Spleen (tissue), 11 donors: ENCODE results near the gene CNBP. TPM values are rescaled to one million over a fixed set of nuclear protein-coding genes. Genes with fewer than 3 reads are reported as not detected.

ENCODE experiments used
- DNase-seq: peaks from one replicate; pipeline ENCODE4 v3.0.0-alpha.2; 2020
- H3K27ac ChIP-seq, 8 donors: fragments of 200-600 bp; sonication (generic) in 7 of 8; 1 replicate in 4 of 8; 2 replicates in 4 of 8; pipeline versions ENCODE4 v1.5.0 to v1.8.0; 2016 to 2021; ENCODE audit warnings: inconsistent platforms in 4 of 8, mild to moderate bottlenecking in 4 of 8, moderate library complexity in 1 of 8
- H3K27me3 ChIP-seq, 7 donors: fragments of 200-600 bp; sonication (generic) in 6 of 7; replicated peaks in 1 of 7; 1 replicate in 4 of 7; 2 replicates in 3 of 7; pipeline versions ENCODE4 v1.5.0 to v1.8.0; 2016 to 2021; ENCODE audit warnings: inconsistent platforms in 3 of 7, mild to moderate bottlenecking in 1 of 7
- H3K36me3 ChIP-seq, 6 donors: fragments of 200-600 bp; sonication (generic) in 5 of 6; 1 replicate in 4 of 6; 2 replicates in 2 of 6; pipeline versions ENCODE4 v1.5.0 to v1.8.0; 2016 to 2021; ENCODE audit warnings: inconsistent platforms in 2 of 6
- H3K4me1 ChIP-seq, 6 donors: fragments of 200-600 bp; sonication (generic) in 5 of 6; 1 replicate in 3 of 6; 2 replicates in 3 of 6; pipeline versions ENCODE4 v1.5.0 to v1.8.0; 2016 to 2021; ENCODE audit warnings: inconsistent platforms in 3 of 6
- H3K4me3 ChIP-seq, 8 donors: fragments of 200-600 bp; sonication (generic) in 7 of 8; 1 replicate in 4 of 8; 2 replicates in 4 of 8; pipeline versions ENCODE4 v1.5.0 to v1.8.0; 2016 to 2021; ENCODE audit warnings: inconsistent platforms in 4 of 8, mild to moderate bottlenecking in 4 of 8, moderate library complexity in 2 of 8
- H3K9me3 ChIP-seq, 8 donors: fragments of 200-600 bp; sonication (generic) in 7 of 8; 1 replicate in 4 of 8; 2 replicates in 4 of 8; pipeline versions ENCODE4 v1.5.0 to v1.8.0; 2016 to 2021; ENCODE audit warnings: inconsistent platforms in 4 of 8
- POLR2A ChIP-seq, 3 donors: fragments of 450-650 bp; IDR thresholded peaks; one replicate each; pipeline ENCODE4 v1.5.1; 2017; ENCODE audit warnings: antibody characterized with exemption in 3 of 3, mild to moderate bottlenecking in 1 of 3
- POLR2AphosphoS5 ChIP-seq, 3 donors: sonication (generic); formaldehyde crosslinking; IDR thresholded peaks; one replicate each; pipeline ENCODE4 v1.5.1; 2017; ENCODE audit warnings: antibody characterized with exemption in 3 of 3
- WGBS, 5 donors: extraction: QIAGEN DNeasy Blood & Tissue Kit in 3 of 5; methylation state at CpG; one replicate each; pipeline versions ENCODE4 v1.1.5 to v1.1.7; 2013 to 2018; 5-methylcytosine and 5-hydroxymethylcytosine counted together
- intact Hi-C: fragments of 100-400 bp; cut with DNase I; formaldehyde crosslinking; loops from one replicate; pipeline ENCODE4 v1.15.0; 2023; ENCODE audit warnings: low total_unique reads
- polyA plus RNA-seq, 3 donors: library from polyadenylated mRNA; stranded (reverse); fragments of 200-250 nt; gene quantifications; one replicate each; pipeline ENCODE4 v1.2.1, GENCODE V29; 2013
- total RNA-seq, 7 donors: library from RNA; depleted of rRNA in 3 of 7; stranded (reverse); fragments of >200 nt in 3 of 7; fragmentation: NEBNext Ultra II Directional in 4 of 7; extraction: Animal tissue kit (Norgen Biotek cat#: 25700) in 4 of 7; gene quantifications; one replicate each; pipeline versions ENCODE4 v1.1.0 to v1.2.1, GENCODE V29; 2016 to 2021
- TF ChIP-seq, protein P1 (sequence below), 11 experiments: fragments of 200-600 bp in 7 of 11; fragments of 450-650 bp in 4 of 11; sonication (generic) in 4 of 11; IDR thresholded peaks in 8 of 11; conservative IDR thresholded peaks in 3 of 11; 1 replicate in 7 of 11; 2 replicates in 4 of 11; pipeline versions ENCODE4 v1.4.0 to v1.8.0; 2016 to 2021; ENCODE audit warnings: antibody characterized with exemption in 11 of 11, inconsistent platforms in 4 of 11, mild to moderate bottlenecking in 1 of 11
- donor health status: healthy with polysubstance abuse.
- donor health status: DM: no; HTN: no; CAD: no; lungs with moderate emphysema.
- donor health status: DM: no; HTN: no; CAD: no.
- donor health status: Bipolar disorder and iron deficiency.
- donor health status: healthy.
- donor health status: DM: no; HTN: no; CAD: no.
- donor health status: DM: yes; HTN: yes; CAD: no.

The CNBP gene
- total and polyA plus RNA-seq, 10 donors, result 252 to 420 (median 312) TPM

GRCh38 chr3:129131465-129132088, 52.1 kb downstream of the CNBP start:
- peak overlapping the region in 3 of 8 donors; percentile 8 to 24 (median 16) for H3K27ac ChIP-seq
- 88 to 96% (median 93%) methylated on average over 2 of the region's 2 CpGs for WGBS, 5 donors
- H3K9me3 ChIP-seq, result no peaks in the 10 kb centered on the region
- intact Hi-C loops, result no loop called here
- no peaks in the 10 kb centered on the region for H3K27me3 ChIP-seq
- TF ChIP-seq POLR2A (IDR thresholded peaks at IDR 0.05) (no peak), POLR2AphosphoS5 (IDR thresholded peaks at IDR 0.05) (no peak)
- TF ChIP-seq, protein P1, sequence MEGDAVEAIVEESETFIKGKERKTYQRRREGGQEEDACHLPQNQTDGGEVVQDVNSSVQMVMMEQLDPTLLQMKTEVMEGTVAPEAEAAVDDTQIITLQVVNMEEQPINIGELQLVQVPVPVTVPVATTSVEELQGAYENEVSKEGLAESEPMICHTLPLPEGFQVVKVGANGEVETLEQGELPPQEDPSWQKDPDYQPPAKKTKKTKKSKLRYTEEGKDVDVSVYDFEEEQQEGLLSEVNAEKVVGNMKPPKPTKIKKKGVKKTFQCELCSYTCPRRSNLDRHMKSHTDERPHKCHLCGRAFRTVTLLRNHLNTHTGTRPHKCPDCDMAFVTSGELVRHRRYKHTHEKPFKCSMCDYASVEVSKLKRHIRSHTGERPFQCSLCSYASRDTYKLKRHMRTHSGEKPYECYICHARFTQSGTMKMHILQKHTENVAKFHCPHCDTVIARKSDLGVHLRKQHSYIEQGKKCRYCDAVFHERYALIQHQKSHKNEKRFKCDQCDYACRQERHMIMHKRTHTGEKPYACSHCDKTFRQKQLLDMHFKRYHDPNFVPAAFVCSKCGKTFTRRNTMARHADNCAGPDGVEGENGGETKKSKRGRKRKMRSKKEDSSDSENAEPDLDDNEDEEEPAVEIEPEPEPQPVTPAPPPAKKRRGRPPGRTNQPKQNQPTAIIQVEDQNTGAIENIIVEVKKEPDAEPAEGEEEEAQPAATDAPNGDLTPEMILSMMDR (IDR thresholded peaks at IDR 0.05 in 8 of 11, conservative IDR thresholded peaks at IDR 0.05 in 3 of 11), result no peak
- H3K4me1 ChIP-seq, result no peaks in the 10 kb centered on the region
- H3K36me3 ChIP-seq, result peaks cover 5 to 100% (median 89%) of the 10 kb centered on the region in 6 donors
- DNase-seq, result peak; percentile 14
- no peak overlapping the region for H3K4me3 ChIP-seq

DNA sequence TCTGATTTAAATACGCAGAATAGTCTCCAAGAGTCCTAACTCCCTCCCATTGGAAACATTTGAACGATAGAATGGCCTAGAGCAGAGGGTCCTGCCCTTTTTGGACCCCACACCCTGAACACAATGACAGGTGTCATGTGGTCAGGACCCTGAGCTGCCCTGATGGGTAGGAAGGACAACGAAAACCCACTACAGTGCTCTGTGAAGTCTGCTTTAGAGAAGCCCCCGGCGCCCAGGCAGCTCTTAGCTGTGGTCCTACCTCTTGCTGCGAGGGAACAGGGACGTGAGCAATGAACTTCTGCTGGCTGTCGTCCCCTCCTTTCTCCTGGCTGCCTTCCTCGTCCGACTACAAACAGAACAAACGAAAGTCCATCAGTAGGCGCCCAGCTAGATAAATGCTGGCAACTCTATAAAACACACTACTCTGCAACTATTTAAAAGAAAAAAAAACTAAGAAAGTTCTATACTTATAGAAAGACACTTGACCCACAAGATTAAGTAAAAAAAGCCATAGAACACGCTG, 53.3 kb downstream of the CNBP start:
- H3K9me3 ChIP-seq, result no peaks in the 10 kb centered on the region
- peak; percentile 54 for DNase-seq
- 91 to 96% (median 96%) methylated on average over 13 of the region's 13 CpGs for WGBS, 5 donors

DNA sequence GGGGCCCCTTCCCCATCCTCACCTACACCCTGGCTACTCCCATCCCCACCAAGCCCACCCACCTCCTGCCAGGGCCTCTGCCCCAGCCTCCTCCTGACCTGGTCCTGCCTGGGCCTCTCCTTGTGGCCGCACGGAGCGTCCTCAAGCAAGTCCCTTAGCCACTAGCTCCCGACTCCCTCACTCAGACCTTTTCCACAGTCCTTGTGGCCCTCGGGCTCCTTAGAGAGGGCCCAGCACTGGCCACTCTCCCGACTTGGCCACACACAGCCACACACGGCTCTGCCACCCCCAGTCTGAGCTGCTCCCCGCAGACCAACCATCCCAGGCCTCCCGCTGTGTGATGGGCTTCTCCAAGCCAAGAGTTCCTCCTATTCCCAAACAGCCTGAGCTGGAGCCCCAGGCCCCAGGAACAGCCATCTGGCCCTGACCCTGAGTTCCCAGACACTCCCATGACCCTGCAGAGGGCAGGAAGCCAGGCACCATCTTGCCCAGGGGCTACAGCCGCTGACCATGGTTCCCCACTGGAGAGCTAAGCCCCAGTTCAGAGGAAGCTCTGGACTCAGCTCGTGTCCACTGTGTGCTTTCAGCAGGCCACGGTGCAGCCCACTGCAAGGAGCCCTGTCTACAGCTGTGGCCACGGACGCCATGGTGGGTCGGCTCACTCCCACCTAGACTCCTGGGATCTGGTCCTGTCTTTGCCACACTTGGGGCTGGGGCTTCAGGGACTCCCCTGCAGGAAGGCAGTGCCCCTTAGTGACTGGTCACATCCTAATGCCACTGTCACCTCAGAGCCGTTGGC, 55.1 kb downstream of the CNBP start:
- Histone ChIP-seq H3K9me3 (no peaks in the 10 kb centered on the region), H3K36me3 (peaks cover 0 to 81% (median 62%) of the 10 kb centered on the region in 6 donors), H3K27ac (no peak overlapping the region), H3K27me3 (no peaks in the 10 kb centered on the region), H3K4me3 (no peak overlapping the region), H3K4me1 (peaks cover 0 to 4% (median 2%) of the 10 kb centered on the region in 6 donors)
- intact Hi-C loops, result no loop called here
- TF ChIP-seq POLR2AphosphoS5 (IDR thresholded peaks at IDR 0.05) (no peak), POLR2A (IDR thresholded peaks at IDR 0.05) (no peak)
- TF ChIP-seq, protein P1 (IDR thresholded peaks at IDR 0.05 in 8 of 11, conservative IDR thresholded peaks at IDR 0.05 in 3 of 11), result no peak
- peak; percentile 72 for DNase-seq
- WGBS, 5 donors, result 96 to 97% (median 96%) methylated on average over 10 to 16 of the region's 16 CpGs

More for the DNA sequence above, 53.3 kb downstream of the CNBP start:
- intact Hi-C loops, result no loop called here
- Histone ChIP-seq H3K27ac (no peak overlapping the region), H3K4me1 (no peaks in the 10 kb centered on the region), H3K27me3 (no peaks in the 10 kb centered on the region), H3K36me3 (peaks cover 5 to 99% (median 79%) of the 10 kb centered on the region in 6 donors), H3K4me3 (no peak overlapping the region)
- no peak for TF ChIP-seq POLR2A (IDR thresholded peaks at IDR 0.05)
- TF ChIP-seq POLR2AphosphoS5 (IDR thresholded peaks at IDR 0.05), result no peak

DNA sequence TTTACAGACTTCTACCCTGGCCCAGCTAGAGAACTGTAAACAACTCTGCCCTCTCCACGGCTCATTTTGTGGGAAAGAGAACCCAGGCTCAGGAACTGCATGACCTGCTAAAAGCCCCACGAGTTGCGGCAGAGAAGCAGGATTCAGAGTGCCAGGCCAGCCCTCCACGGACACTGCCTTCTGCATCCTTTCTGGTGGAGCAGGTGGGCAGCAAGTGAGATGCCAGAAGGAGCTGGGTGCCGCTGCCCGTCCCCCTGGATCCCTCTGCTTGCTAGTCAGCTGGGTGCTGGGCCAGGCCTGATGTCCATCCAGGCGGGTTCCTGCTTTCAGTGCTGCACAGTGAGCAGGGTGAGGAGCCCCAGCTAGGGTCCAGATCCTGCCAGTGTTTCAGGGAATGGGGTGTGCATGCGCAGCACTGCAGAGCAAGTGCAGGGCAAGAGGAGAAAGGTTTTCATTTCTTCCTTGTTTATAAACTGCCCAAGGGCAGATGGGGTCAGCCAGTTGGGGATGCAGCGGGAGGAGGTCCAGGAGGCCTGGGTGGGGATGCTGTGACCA, 56.9 kb downstream of the CNBP start:
- peak; percentile 69 for DNase-seq
- no peak overlapping the region for H3K27ac ChIP-seq
- H3K4me3 ChIP-seq, result no peak overlapping the region
- H3K4me1 ChIP-seq, result peaks cover 4 to 21% (median 16%) of the 10 kb centered on the region in 6 donors
- 82 to 87% (median 87%) methylated on average over 5 to 9 of the region's 9 CpGs for WGBS, 5 donors
- intact Hi-C loops, result no loop called here
- H3K36me3 ChIP-seq, result peaks cover 0 to 63% (median 44%) of the 10 kb centered on the region in 6 donors
- H3K9me3 ChIP-seq, result no peaks in the 10 kb centered on the region
- H3K27me3 ChIP-seq, result no peaks in the 10 kb centered on the region
- TF ChIP-seq POLR2A (IDR thresholded peaks at IDR 0.05) (no peak), POLR2AphosphoS5 (IDR thresholded peaks at IDR 0.05) (peak in 1 of 3 donors; percentile 45)
